Breast epithelium (tissue), 3 donors: ENCODE data around the gene CCL3.

Experiments
- POLR2A ChIP-seq: fragments of 450-650 bp; IDR thresholded peaks from one replicate; pipeline ENCODE4 v1.6.1; 2016; ENCODE audit warnings: antibody characterized with exemption, mild to moderate bottlenecking, moderate library complexity
- TF ChIP-seq, protein P1 (sequence below), 3 donors: fragments of 450-650 bp; IDR thresholded peaks; one replicate each; pipeline ENCODE4 v1.5.1; 2016 to 2017; ENCODE audit warnings: antibody characterized with exemption in 3 of 3, mild to moderate bottlenecking in 3 of 3, moderate library complexity in 3 of 3

DNA sequence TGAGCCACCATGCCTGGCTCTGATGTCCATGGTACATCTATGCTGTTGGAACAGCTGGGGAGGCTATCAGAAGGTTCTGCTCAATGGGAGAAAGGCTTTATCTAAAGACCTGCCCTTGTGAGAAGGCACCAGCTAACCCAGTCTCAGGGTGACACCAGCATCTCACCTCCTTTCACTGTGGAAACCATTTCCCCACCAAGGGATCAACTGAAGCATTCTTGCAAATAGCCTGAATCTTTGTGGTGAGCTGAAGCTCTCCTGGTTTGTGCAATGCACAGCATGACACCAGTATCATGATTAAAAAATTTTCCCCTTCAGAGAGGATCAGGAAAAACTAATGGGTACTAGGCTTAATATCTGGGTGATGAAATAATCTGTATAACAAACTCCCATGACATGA is 20.8 kb downstream of the CCL3 start:
- TF ChIP-seq, protein P1, sequence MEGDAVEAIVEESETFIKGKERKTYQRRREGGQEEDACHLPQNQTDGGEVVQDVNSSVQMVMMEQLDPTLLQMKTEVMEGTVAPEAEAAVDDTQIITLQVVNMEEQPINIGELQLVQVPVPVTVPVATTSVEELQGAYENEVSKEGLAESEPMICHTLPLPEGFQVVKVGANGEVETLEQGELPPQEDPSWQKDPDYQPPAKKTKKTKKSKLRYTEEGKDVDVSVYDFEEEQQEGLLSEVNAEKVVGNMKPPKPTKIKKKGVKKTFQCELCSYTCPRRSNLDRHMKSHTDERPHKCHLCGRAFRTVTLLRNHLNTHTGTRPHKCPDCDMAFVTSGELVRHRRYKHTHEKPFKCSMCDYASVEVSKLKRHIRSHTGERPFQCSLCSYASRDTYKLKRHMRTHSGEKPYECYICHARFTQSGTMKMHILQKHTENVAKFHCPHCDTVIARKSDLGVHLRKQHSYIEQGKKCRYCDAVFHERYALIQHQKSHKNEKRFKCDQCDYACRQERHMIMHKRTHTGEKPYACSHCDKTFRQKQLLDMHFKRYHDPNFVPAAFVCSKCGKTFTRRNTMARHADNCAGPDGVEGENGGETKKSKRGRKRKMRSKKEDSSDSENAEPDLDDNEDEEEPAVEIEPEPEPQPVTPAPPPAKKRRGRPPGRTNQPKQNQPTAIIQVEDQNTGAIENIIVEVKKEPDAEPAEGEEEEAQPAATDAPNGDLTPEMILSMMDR (IDR thresholded peaks at IDR 0.05) = no peak
- no peak for TF ChIP-seq POLR2A
